ENCODE data around the gene PRKAG1.

The PRKAG1 gene

DNA sequence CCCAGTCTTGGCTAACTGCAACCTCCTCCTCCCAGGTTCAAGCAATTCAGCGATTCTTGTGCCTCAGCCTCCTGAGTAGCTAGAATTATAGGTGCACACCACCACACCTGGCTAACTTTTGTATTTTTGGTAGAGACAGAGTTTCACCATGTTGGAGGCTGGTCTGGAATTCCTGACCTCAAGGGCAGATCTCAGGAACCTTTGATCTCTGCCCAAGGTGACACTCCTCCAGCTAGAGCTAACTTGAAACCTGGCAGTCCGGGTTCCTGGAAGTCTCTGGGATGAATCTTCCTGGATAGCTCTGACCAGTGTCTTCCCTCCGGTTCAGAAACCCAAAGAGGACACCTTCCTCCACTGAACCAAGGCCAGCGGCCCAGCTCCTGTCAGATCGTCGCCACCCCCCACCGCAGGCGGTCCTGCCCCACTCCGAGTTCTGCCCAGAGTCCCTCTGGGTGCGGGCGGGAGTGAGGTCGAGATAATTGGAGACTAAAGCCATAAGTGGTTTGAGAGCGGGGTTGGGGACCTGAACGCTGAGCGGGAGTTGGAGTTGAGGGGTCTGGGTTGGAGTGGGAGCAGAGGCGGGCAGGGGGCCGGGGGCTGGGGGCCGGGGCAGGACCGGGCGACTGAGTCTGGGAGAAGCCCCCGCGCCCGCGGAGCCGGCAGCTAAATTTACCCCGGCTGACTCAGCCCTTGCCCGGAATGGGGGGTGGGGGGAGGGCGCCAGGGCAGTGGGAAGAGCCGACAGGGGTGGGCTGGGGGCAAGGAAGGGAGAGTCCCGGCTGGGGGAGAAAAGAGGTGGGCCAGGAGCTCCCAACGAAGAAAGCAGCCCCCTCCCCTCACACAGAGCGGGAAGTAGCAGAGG is 24.1 kb downstream of the PRKAG1 start:
- Histone ChIP-seq H3K9me3 (ENCODE audit: insufficient read depth, low read depth, low read length) (no peaks in the 10 kb centered on the region), H3K27me3 (ENCODE audit: insufficient read depth, low read length, poor library complexity, severe bottlenecking) (no peaks in the 10 kb centered on the region), H3K4me2 (ENCODE audit: low read depth, low read length, poor library complexity, severe bottlenecking) (no peak overlapping the region), H3K9me2 (replicated peaks; ENCODE audit: low read depth, low read length) (no peaks in the 10 kb centered on the region), H3K9ac (ENCODE audit: low read depth, low read length, poor library complexity, severe bottlenecking) (no peak overlapping the region), H3K4me3 (ENCODE audit: low read length, poor library complexity, severe bottlenecking) (no peak overlapping the region), H4K20me1 (ENCODE audit: insufficient read depth, low read length, poor library complexity, severe bottlenecking) (no peaks in the 10 kb centered on the region), H3K79me2 (ENCODE audit: insufficient read depth, low read length) (no peaks in the 10 kb centered on the region), H3K4me1 (ENCODE audit: insufficient read depth, low read length, poor library complexity, severe bottlenecking) (peaks cover 4% of the 10 kb centered on the region), H2AFZ (ENCODE audit: low read length) (no peak overlapping the region), H3F3A (ENCODE audit: low read depth) (no peaks in the 10 kb centered on the region), H3K36me3 (ENCODE audit: insufficient read depth, low read length) (no peaks in the 10 kb centered on the region)
- TF ChIP-seq, protein P1, sequence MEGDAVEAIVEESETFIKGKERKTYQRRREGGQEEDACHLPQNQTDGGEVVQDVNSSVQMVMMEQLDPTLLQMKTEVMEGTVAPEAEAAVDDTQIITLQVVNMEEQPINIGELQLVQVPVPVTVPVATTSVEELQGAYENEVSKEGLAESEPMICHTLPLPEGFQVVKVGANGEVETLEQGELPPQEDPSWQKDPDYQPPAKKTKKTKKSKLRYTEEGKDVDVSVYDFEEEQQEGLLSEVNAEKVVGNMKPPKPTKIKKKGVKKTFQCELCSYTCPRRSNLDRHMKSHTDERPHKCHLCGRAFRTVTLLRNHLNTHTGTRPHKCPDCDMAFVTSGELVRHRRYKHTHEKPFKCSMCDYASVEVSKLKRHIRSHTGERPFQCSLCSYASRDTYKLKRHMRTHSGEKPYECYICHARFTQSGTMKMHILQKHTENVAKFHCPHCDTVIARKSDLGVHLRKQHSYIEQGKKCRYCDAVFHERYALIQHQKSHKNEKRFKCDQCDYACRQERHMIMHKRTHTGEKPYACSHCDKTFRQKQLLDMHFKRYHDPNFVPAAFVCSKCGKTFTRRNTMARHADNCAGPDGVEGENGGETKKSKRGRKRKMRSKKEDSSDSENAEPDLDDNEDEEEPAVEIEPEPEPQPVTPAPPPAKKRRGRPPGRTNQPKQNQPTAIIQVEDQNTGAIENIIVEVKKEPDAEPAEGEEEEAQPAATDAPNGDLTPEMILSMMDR (conservative IDR thresholded peaks at IDR 0.05; ENCODE audit: low read length) = no peak
- no peak for TF ChIP-seq EZH2phosphoT487 (IDR thresholded peaks at IDR 0.05; ENCODE audit: borderline replicate concordance)

DNA sequence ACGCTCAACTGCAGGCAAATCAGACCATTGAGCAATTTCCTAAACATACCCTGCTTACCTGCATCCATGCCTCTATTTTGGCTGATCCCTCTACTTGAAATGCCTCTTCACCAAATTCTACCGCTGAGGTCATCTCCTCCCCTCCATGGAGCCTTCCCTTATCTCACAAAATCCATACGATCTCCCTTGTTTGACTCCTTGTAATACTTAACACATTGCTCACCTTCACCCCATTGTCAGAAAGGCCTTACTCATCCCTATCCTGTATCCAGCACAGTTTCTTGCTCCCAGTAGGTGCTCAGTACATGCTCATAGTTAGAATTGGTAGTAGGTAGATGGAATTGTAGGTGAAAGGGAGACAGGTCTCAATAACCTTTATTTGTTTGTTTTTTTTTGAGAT is 24.8 kb downstream of the PRKAG1 start:
- Histone ChIP-seq H3K9ac (ENCODE audit: low read depth, low read length, poor library complexity, severe bottlenecking) (no peak overlapping the region), H3K4me2 (ENCODE audit: low read depth, low read length, poor library complexity, severe bottlenecking) (no peak overlapping the region), H4K20me1 (ENCODE audit: insufficient read depth, low read length, poor library complexity, severe bottlenecking) (no peaks in the 10 kb centered on the region), H3K27me3 (ENCODE audit: insufficient read depth, low read length, poor library complexity, severe bottlenecking) (no peaks in the 10 kb centered on the region), H2AFZ (ENCODE audit: low read length) (no peak overlapping the region), H3K36me3 (ENCODE audit: insufficient read depth, low read length) (no peaks in the 10 kb centered on the region), H3K9me3 (ENCODE audit: insufficient read depth, low read depth, low read length) (no peaks in the 10 kb centered on the region), H3K79me2 (ENCODE audit: insufficient read depth, low read length) (no peaks in the 10 kb centered on the region), H3F3A (ENCODE audit: low read depth) (no peaks in the 10 kb centered on the region), H3K9me2 (replicated peaks; ENCODE audit: low read depth, low read length) (no peaks in the 10 kb centered on the region), H3K4me1 (ENCODE audit: insufficient read depth, low read length, poor library complexity, severe bottlenecking) (peaks cover 2% of the 10 kb centered on the region), H3K4me3 (ENCODE audit: low read length, poor library complexity, severe bottlenecking) (no peak overlapping the region)
- TF ChIP-seq EZH2phosphoT487 (IDR thresholded peaks at IDR 0.05; ENCODE audit: borderline replicate concordance) = no peak
- TF ChIP-seq, protein P1 (conservative IDR thresholded peaks at IDR 0.05; ENCODE audit: low read length) = no peak

DNA sequence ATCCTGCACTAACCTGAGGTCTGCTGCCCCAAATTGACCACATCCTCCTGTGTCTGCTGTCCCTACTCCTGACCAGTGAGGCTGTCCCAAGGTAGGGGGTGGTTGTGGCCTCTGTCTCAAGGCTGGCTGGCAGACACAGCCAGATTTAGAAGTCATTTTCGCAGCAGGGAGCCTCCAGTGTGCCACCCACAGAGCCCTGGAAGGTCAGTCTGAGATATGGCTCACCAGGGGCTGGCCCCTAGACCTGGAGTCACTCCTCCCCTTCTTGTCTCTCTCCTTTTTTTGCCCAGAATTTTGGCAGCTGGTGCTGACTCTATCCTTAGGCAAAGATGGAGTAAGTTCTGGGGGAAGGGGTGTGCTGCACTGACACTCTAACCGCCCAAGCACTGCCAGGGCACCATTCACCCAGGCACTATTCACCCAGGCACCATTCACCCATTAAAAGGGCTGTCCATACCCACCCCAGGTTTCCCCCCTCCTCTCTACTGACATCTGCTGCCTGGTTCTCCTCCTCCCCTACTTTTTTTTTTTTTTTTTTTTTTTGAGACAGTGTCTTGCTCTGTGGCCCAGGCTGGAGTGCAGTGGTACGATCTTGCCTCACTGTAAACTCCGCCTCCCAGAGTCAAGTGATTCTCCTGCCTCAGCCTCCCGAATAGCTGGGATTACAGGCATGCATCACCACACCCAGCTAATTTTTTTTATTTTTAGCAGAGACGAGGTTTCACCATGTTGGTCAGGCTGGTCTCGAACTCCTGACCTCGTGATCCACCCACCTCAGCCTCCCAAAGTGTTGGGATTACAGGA is 27.1 kb downstream of the PRKAG1 start:
- no peak overlapping the region for H2AFZ ChIP-seq (ENCODE audit: low read length)
- no peaks in the 10 kb centered on the region for H3F3A ChIP-seq (ENCODE audit: low read depth)
- TF ChIP-seq EZH2phosphoT487 (IDR thresholded peaks at IDR 0.05; ENCODE audit: borderline replicate concordance) = no peak
- TF ChIP-seq, protein P1 (conservative IDR thresholded peaks at IDR 0.05; ENCODE audit: low read length) = no peak
- H4K20me1 ChIP-seq (ENCODE audit: insufficient read depth, low read length, poor library complexity, severe bottlenecking) = no peaks in the 10 kb centered on the region
- no peak overlapping the region for H3K4me2 ChIP-seq (ENCODE audit: low read depth, low read length, poor library complexity, severe bottlenecking)
- no peak overlapping the region for H3K4me3 ChIP-seq (ENCODE audit: low read length, poor library complexity, severe bottlenecking)
- no peak overlapping the region for H3K9ac ChIP-seq (ENCODE audit: low read depth, low read length, poor library complexity, severe bottlenecking)
- no peaks in the 10 kb centered on the region for H3K36me3 ChIP-seq (ENCODE audit: insufficient read depth, low read length)
- no peaks in the 10 kb centered on the region for H3K9me3 ChIP-seq (ENCODE audit: insufficient read depth, low read depth, low read length)
- no peaks in the 10 kb centered on the region for H3K9me2 ChIP-seq (replicated peaks; ENCODE audit: low read depth, low read length)
- H3K79me2 ChIP-seq (ENCODE audit: insufficient read depth, low read length) = no peaks in the 10 kb centered on the region
- no peaks in the 10 kb centered on the region for H3K27me3 ChIP-seq (ENCODE audit: insufficient read depth, low read length, poor library complexity, severe bottlenecking)
- H3K4me1 ChIP-seq (ENCODE audit: insufficient read depth, low read length, poor library complexity, severe bottlenecking) = peaks cover 2% of the 10 kb centered on the region

All from Loucy (cell line).